Measurements from ENCODE around the gene TSPAN16.

TSPAN16 gene, protein sequence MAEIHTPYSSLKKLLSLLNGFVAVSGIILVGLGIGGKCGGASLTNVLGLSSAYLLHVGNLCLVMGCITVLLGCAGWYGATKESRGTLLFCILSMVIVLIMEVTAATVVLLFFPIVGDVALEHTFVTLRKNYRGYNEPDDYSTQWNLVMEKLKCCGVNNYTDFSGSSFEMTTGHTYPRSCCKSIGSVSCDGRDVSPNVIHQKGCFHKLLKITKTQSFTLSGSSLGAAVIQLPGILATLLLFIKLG

DNA sequence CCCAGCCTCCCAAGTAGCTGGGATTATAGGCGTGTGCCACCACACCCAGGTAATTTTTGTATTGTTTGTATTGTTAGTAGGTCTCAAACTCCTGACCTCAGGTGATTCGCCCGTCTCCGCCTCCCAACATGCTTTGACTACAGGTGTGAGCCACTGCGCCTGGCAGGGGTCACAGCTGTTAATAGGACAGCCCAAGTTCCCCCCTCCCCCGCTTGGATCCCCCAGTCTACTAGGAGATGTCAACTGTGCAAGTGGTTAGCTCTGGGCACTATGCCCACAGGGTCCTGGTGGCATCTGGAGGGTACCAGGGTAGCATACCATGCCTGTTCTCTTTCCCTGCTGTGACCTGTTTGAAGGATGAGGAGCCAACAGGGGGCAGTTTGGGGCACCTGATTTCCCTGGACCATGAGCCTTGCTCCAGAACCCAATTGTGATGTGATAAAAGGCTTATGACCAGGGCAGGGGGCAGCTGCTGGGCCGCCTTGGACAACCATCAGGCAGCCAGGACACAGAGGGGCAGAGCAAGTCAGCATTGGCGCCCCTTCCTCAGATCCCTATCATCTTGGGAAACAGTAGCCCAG is at the start of gene TSPAN16:
Gene TSPAN16, plus strand, starts transcription at position 496 of the 581 bp plus-strand sequence. CDS start 138 bp downstream, outside the sequence.
- Histone ChIP-seq H3K27ac (peak within 1 kb of the TSS; percentile 19 to 48), H3K4me3 (no peak within 1 kb of the TSS)
- TF ChIP-seq, protein P1, sequence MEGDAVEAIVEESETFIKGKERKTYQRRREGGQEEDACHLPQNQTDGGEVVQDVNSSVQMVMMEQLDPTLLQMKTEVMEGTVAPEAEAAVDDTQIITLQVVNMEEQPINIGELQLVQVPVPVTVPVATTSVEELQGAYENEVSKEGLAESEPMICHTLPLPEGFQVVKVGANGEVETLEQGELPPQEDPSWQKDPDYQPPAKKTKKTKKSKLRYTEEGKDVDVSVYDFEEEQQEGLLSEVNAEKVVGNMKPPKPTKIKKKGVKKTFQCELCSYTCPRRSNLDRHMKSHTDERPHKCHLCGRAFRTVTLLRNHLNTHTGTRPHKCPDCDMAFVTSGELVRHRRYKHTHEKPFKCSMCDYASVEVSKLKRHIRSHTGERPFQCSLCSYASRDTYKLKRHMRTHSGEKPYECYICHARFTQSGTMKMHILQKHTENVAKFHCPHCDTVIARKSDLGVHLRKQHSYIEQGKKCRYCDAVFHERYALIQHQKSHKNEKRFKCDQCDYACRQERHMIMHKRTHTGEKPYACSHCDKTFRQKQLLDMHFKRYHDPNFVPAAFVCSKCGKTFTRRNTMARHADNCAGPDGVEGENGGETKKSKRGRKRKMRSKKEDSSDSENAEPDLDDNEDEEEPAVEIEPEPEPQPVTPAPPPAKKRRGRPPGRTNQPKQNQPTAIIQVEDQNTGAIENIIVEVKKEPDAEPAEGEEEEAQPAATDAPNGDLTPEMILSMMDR (IDR thresholded peaks at IDR 0.05) = no peak
- DNase-seq (ENCODE audit: low spot score) = no peak

DNA sequence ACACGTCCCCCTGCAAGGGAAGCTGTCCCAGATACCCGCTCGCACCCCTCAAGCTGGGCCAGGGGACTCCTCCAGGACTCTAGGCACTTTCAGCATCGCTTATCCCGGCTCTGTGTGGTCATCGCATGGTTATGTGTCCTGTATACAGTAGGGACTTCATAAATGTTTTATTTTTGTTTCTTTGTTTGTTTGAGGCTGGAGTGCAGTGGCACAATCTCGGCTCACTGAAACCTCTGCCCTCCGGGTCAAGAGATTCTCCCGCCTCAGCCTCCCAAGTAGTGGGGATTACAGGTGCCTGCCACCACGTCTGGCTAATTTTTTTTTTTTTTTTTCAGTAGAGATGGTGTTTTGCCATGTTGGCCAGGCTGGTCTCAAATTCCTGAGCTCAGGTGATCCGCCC is 49.0 kb upstream of the TSPAN16 start:
- TF ChIP-seq, protein P1 (IDR thresholded peaks at IDR 0.05) = no peak
- Histone ChIP-seq H3K4me3 (no peak overlapping the region), H3K27ac (peak overlapping the region in 1 of 2 donors; percentile 76)
- DNase-seq (ENCODE audit: low spot score) = no peak

DNA sequence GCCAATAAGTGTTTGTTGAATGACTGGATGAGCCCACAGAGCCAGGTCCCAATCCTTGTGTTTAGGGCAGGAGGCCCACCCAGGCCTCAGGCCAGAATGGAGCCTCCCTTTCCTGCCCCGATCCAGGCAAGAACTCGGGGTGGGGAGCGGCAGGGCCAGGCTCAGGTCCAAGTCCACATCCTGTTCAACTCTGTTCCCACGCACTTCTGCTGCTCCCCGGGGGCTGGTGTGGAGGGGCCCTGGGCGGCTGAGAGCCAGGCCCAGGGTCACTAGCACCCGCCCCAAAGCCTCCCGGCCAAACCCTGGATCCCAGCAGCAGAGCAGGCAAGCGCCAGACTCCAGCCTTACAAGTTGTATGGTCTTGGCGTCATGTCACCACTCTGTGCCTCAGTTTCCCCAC is 48.6 kb upstream of the TSPAN16 start:
- Histone ChIP-seq H3K27ac (peak overlapping the region in 1 of 2 donors; percentile 76), H3K4me3 (no peak overlapping the region)
- DNase-seq (ENCODE audit: low spot score) = no peak
- TF ChIP-seq, protein P1 (IDR thresholded peaks at IDR 0.05) = no peak

DNA sequence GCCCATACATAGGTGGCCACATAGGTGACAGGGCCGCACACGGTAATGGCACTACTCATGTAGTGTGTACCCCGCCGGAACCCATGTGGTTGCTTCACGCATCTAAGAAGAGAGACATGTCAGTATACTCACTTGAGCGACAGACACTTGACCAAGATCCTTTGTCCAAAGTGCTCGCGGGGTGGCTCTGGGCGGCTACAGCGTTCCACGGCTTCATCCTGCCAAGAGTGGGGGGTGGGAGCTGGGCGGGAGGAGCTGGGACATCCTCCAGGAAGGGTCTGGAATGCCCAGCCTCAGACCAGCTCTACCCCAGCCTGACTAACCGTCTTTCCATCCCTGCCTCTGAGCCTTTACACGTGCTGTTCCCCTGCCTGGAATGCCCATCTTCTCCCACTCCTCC is 48.0 kb upstream of the TSPAN16 start:
- Histone ChIP-seq H3K4me3 (no peak overlapping the region), H3K27ac (peak overlapping the region in 1 of 2 donors; percentile 76)
- TF ChIP-seq, protein P1 (IDR thresholded peaks at IDR 0.05) = no peak
- DNase-seq (ENCODE audit: low spot score) = no peak

DNA sequence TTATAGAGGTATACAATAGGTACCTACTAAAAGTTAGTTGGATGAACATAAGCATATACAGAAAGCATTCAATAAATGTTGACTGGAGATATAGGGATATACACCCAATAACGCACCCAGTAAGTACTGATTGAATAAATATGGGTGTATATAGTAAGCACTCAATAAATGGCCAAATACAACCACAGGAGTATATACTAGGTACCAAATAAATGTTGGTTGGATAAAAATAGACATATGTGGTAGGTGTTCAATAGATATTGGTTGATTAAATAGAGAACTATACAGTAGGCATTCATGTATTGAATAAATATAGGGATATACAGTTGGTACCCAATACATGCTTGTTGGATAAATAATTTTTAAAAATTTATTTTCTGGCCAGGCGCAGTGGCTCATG is 47.1 kb upstream of the TSPAN16 start:
- no peak for DNase-seq (ENCODE audit: low spot score)
- Histone ChIP-seq H3K27ac (no peak overlapping the region), H3K4me3 (no peak overlapping the region)
- TF ChIP-seq, protein P1 (IDR thresholded peaks at IDR 0.05) = no peak

DNA sequence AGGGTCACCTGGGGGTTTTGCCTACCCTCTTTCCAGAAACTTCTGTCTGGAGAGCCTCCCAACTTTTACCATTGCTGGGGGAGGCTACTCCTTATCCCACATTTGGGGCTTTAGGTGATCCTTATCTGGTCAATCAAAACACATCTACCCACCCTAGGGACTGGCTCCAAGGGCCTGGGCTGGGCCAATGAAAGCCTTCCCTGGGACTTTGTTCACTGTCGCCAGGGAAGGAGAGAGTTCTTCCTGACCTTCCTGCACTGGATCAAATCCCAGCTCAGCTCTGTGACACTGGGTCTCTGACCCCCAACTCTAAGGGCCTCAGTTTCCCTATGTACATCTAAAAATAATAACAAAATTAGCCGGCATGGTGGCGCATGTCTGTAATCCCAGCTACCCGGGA is 44.7 kb upstream of the TSPAN16 start:
- TF ChIP-seq, protein P1 (IDR thresholded peaks at IDR 0.05) = no peak
- Histone ChIP-seq H3K27ac (no peak overlapping the region), H3K4me3 (no peak overlapping the region)
- DNase-seq (ENCODE audit: low spot score) = no peak

Measured in coronary artery (tissue), 2 donors.